Osteocyte (in vitro differentiated cells): ENCODE measurements around the gene ECHS1. TPM values are rescaled to one million over a fixed set of nuclear protein-coding genes. Genes with fewer than 3 reads are reported as not detected.
A peak's percentile ranks its signal among the peaks of the same experiment; 100 is the strongest.

Source experiments
- DNase-seq: peaks from one replicate; pipeline ENCODE4 v3.0.0; 2021; ENCODE audit warnings: mixed read lengths; ENCODE audit not compliant: unreplicated experiment; ENCODE audit errors: extremely low spot score
- H3K27ac Mint-ChIP-seq: one replicate; pipeline ENCODE4 v1.8.0; 2021; ENCODE audit warnings: mild to moderate bottlenecking, mixed read lengths; ENCODE audit not compliant: unreplicated experiment
- H3K27me3 Mint-ChIP-seq: one replicate; pipeline ENCODE4 v1.8.0; 2021; ENCODE audit warnings: mixed read lengths; ENCODE audit not compliant: unreplicated experiment
- H3K36me3 Mint-ChIP-seq: one replicate; pipeline ENCODE4 v1.8.0; 2021; ENCODE audit warnings: mixed read lengths; ENCODE audit not compliant: unreplicated experiment
- H3K4me1 Mint-ChIP-seq: one replicate; pipeline ENCODE4 v1.8.0; 2021; ENCODE audit warnings: mixed read lengths; ENCODE audit not compliant: unreplicated experiment
- H3K4me3 Mint-ChIP-seq: one replicate; pipeline ENCODE4 v1.8.0; 2021; ENCODE audit warnings: mild to moderate bottlenecking, moderate library complexity, mixed read lengths; ENCODE audit not compliant: unreplicated experiment
- H3K9me3 Mint-ChIP-seq: one replicate; pipeline ENCODE4 v1.8.0; 2021; ENCODE audit warnings: mixed read lengths; ENCODE audit not compliant: unreplicated experiment
- CTCF ChIP-seq: fragments of 200-600 bp; sonication (generic); IDR thresholded peaks from 2 replicates; pipeline ENCODE4 v1.5.0; 2021; ENCODE audit warnings: antibody characterized with exemption, mild to moderate bottlenecking, moderate library complexity
- total RNA-seq: library from RNA; stranded (reverse); gene quantifications from 2 replicates; pipeline ENCODE4 v1.2.1, GENCODE V29; 2021

ECHS1 gene
- total RNA-seq, 1 donor from 2014 or later: 65.1 TPM

- Mint-ChIP-seq H3K4me1 (peaks cover 45% of the 10 kb centered on the region), H3K27me3 (peaks cover 21% of the 10 kb centered on the region), H3K36me3 (peaks cover 2% of the 10 kb centered on the region), H3K27ac (peak overlapping the region; percentile 83), H3K4me3 (no peak overlapping the region), H3K9me3 (peaks cover 5% of the 10 kb centered on the region)
- DNase-seq: no peak
- TF ChIP-seq CTCF: no peak
These were observed 44.5 kb downstream of the ECHS1 start for GRCh38 chr10:133328358-133329343.

- Mint-ChIP-seq H3K4me3 (no peak overlapping the region), H3K27me3 (peaks cover 14% of the 10 kb centered on the region), H3K4me1 (peaks cover 45% of the 10 kb centered on the region), H3K27ac (no peak overlapping the region), H3K9me3 (peaks cover 5% of the 10 kb centered on the region), H3K36me3 (peaks cover 2% of the 10 kb centered on the region)
- no peak for TF ChIP-seq CTCF
- DNase-seq: no peak
These were observed 45.4 kb downstream of the ECHS1 start for GRCh38 chr10:133327651-133328357.

GRCh38 chr10:133326745-133327650, 46.2 kb downstream of the ECHS1 start:
- Mint-ChIP-seq H3K27me3 (peaks cover 6% of the 10 kb centered on the region), H3K4me3 (peak overlapping the region; percentile 70)
- DNase-seq: no peak

GRCh38 chr10:133326223-133326551, 47.0 kb downstream of the ECHS1 start:
- Mint-ChIP-seq H3K4me3 (peak overlapping the region; percentile 70), H3K4me1 (peaks cover 45% of the 10 kb centered on the region), H3K9me3 (no peaks in the 10 kb centered on the region), H3K36me3 (no peaks in the 10 kb centered on the region), H3K27me3 (no peaks in the 10 kb centered on the region), H3K27ac (no peak overlapping the region)
- TF ChIP-seq CTCF: no peak
- DNase-seq: no peak

More at GRCh38 chr10:133326745-133327650, 46.2 kb downstream of the ECHS1 start:
- H3K9me3 Mint-ChIP-seq: no peaks in the 10 kb centered on the region
- TF ChIP-seq CTCF: no peak
- peaks cover 45% of the 10 kb centered on the region for H3K4me1 Mint-ChIP-seq
- no peaks in the 10 kb centered on the region for H3K36me3 Mint-ChIP-seq
- H3K27ac Mint-ChIP-seq: no peak overlapping the region
